BE2C (cell line): ENCODE results near the gene ATMIN.

ENCODE experiments used
- DNase-seq: peaks from one replicate; pipeline ENCODE4 v3.0.0-alpha.2; 2020
- H3K27me3 ChIP-seq: fragments of 250-450 bp; sonication (Bioruptor Pico); 2 replicates; pipeline ENCODE4 v1.5.1; 2020; ENCODE audit warnings: mild to moderate bottlenecking
- H3K36me3 ChIP-seq: fragments of 250-450 bp; sonication (Bioruptor Pico); 2 replicates; pipeline ENCODE4 v1.5.1; 2020; ENCODE audit warnings: mild to moderate bottlenecking
- H3K4me1 ChIP-seq: fragments of 250-450 bp; sonication (Bioruptor Pico); 2 replicates; pipeline ENCODE4 v1.5.1; 2020
- H3K4me3 ChIP-seq: 2 replicates; pipeline ENCODE4 v1.5.1; 2011; ENCODE audit warnings: low read depth, low read length
- H3K9me3 ChIP-seq: fragments of 250-450 bp; sonication (Bioruptor Pico); 2 replicates; pipeline ENCODE4 v1.5.1; 2020
- CTCF ChIP-seq: IDR thresholded peaks from 2 replicates; pipeline ENCODE4 v1.5.1; 2012; ENCODE audit warnings: mild to moderate bottlenecking, low read depth, low read length

ATMIN gene

DNA sequence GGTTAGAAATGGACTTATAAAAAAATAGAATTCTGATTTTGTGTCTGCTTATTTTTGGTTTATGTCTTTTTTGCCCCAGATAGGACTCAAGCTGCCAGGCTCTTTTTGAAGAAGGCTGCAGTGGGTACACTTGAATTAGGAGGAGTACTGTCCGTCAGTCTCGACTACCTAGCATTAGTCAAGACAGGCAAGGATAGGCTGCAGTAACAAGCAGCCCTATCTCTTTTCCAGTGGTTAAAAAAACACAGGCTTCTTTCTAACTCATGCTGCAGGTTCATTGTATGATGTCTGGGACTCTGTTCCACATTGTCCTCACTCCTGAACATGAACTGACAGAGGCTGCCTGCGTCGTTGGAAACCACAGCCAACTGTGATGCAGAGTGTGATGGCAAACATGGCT lies 33.4 kb downstream of the ATMIN start:
- TF ChIP-seq CTCF: no peak
- Histone ChIP-seq H3K27me3 (no peaks in the 10 kb centered on the region), H3K9me3 (no peaks in the 10 kb centered on the region), H3K36me3 (no peaks in the 10 kb centered on the region), H3K4me3 (no peak overlapping the region), H3K4me1 (no peaks in the 10 kb centered on the region)
- no peak for DNase-seq

GRCh38 chr16:81070979-81071378 lies 35.3 kb downstream of the ATMIN start:
- H3K4me1 ChIP-seq: no peaks in the 10 kb centered on the region
- no peaks in the 10 kb centered on the region for H3K27me3 ChIP-seq
- no peaks in the 10 kb centered on the region for H3K9me3 ChIP-seq
- no peaks in the 10 kb centered on the region for H3K36me3 ChIP-seq
- DNase-seq: no peak
- H3K4me3 ChIP-seq: no peak overlapping the region
- no peak for TF ChIP-seq CTCF

DNA sequence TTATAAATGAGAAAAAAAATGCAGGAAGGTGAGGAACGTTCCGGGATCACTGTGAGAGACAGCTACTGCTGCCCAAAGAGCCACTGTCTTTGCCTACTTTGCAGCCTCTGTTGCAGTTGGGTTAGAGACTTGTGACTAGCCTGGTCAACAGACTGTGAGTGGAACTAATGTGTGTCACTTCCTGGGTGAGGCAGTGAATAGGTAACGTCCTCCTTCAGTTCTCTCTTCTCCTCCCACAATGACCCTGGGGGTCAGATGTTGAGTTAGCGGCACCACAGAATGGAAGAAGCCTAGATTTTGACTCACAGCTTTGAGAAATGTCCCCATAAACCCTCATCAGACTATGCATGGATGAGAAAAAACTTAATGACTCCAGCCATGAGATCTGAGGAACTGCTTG lies 36.2 kb downstream of the ATMIN start:
- no peak overlapping the region for H3K4me3 ChIP-seq
- H3K36me3 ChIP-seq: no peaks in the 10 kb centered on the region
- no peak for DNase-seq
- TF ChIP-seq CTCF: no peak
- no peaks in the 10 kb centered on the region for H3K27me3 ChIP-seq
- no peaks in the 10 kb centered on the region for H3K4me1 ChIP-seq
- no peaks in the 10 kb centered on the region for H3K9me3 ChIP-seq

DNA sequence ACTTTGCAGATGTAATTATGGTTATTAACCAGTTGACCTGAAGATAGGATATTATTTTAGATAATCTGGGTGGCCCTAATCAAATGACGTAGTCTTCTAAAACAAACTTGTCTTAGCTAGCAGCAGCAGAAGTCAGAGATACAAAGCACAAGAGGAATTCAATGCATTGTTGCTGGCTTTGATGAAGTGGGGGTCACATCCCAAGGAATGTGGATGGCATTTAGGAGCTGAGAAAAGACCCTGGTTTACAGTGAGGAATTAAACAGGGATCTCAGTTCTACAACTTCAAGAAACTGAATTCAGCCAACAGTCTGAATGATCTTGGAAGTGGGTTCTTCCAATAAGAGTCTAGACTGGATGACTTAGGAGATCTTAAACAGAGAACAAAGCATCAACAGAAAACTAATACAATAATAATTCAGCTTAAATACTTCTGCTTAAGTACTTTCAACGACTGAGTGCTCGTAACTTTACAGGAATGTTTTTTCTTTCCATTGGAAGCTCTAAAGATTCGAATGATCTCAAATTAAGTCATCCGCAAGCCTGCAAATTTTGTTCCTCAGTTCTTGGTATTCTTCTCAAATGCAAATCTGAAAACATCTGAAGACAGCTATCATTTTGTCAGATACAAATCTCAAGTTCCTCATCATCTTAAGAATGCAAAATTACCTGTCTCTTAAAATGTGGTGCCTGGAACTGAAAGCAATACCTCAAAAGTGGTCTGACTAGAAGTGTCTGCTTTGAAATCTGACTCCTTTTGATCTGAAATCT lies 38.1 kb downstream of the ATMIN start:
- no peak for DNase-seq
- no peaks in the 10 kb centered on the region for H3K9me3 ChIP-seq
- no peak for TF ChIP-seq CTCF
- H3K36me3 ChIP-seq: no peaks in the 10 kb centered on the region
- no peaks in the 10 kb centered on the region for H3K4me1 ChIP-seq
- H3K27me3 ChIP-seq: no peaks in the 10 kb centered on the region
- H3K4me3 ChIP-seq: no peak overlapping the region

DNA sequence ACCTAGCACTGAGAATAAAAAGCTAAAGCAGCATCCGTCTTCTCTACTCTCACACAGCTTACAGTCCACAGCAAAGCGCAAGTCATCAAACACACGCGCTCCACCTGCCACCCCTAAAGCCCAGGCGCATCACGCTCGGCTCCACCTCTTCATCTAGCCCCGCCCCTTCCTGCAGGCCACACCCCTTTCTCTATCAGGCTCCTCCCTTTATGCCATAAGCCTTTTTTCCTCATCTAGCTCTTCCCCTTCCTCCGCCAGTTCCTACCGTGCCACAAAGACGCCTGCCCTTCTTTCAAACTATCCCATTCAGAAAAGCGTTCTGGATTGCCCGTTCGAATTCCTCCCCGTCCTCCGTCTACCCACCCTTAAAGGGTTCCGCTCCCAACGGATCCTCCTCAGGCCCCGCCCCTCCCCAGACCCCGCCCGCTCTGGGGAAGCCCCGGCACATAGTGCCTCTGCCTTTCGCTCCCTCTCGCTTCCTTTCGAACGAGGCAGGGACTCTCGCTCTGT lies 41.0 kb downstream of the ATMIN start:
- DNase-seq: peak; percentile 90
- Histone ChIP-seq H3K36me3 (peaks cover 2% of the 10 kb centered on the region; the same call in 1 of the 2 replicates), H3K4me3 (peak overlapping the region; percentile 90), H3K4me1 (no peaks in the 10 kb centered on the region), H3K9me3 (no peaks in the 10 kb centered on the region), H3K27me3 (no peaks in the 10 kb centered on the region)
- TF ChIP-seq CTCF: no peak

DNA sequence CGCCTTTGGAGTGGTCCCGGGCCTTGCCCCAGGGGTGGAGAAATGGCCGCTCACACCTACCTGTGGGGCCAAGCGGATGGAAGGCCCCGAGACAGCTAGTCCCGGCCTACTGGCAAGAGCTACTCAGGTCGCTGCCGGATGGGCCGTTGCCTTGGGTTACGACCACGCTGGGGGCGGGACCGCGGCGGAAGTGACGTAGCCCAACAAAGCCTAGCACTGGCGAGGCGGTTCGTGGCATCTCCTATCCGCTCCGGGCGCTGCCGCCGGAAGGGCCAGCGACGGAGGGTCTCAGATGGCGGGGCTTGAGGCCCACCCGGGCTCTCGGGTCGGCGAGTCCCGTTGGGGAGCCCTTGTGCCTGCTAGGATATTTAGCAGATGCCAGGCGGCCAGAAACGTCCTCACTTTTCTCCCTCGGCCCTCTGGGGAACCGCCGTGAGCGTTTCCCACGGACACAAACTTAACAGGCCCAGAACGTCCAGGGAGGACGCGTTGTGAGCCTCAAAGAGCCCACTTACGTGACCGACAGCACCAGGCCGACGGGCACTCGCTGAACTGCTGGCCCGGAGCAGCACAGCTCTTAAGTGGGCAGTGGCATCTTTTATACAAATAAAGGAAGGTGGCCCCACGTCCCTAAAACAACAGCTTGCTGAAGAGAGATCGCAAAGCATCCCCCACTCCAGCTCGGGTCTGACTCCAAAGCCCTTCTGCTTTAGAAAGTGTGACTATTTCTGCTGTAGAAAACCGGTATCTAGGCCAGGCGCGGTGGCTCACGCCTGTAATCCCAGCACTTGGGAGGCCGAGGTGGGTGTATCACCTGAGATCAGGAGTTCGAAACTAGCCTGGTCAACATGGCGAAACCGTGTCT lies 41.7 kb downstream of the ATMIN start, which contains the start of gene C16orf46:
Gene C16orf46 (minus strand): TSS at position 163 of the 865 bp plus-strand sequence. CDS start 13,283 bp downstream, outside the sequence.
- DNase-seq: peak; percentile 98
- no peak for TF ChIP-seq CTCF
- H3K27me3 ChIP-seq: no peaks in the 10 kb centered on the region
- peaks cover 2% of the 10 kb centered on the region; the same call in 1 of the 2 replicates for H3K36me3 ChIP-seq
- peak within 1 kb of the TSS; percentile 90 for H3K4me3 ChIP-seq
- H3K9me3 ChIP-seq: no peaks in the 10 kb centered on the region
- no peaks in the 10 kb centered on the region for H3K4me1 ChIP-seq
